ENCODE data around the gene FCGR3A. TPM values are rescaled to one million over a fixed set of nuclear protein-coding genes. Genes with fewer than 3 reads are reported as not detected.
A peak's percentile ranks its signal among the peaks of the same experiment; 100 is the strongest.
"Not testable (repeated sequence)": the region's sequence is repeated elsewhere in the genome, so short reads cannot be mapped to it uniquely, and the experiment has no call there.

The FCGR3A gene
- total RNA-seq, 1 donor from 2014 or later: not detected

GRCh38 chr1:161557506-161558450 lies 8.2 kb upstream of the FCGR3A start:
- not testable (repeated sequence) for DNase-seq (ENCODE audit: extremely low read depth, low read depth, low spot score)

GRCh38 chr1:161556990-161557389 lies 7.4 kb upstream of the FCGR3A start:
- not testable (repeated sequence) for DNase-seq (ENCODE audit: extremely low read depth, low read depth, low spot score)

- not testable (repeated sequence) for DNase-seq (ENCODE audit: extremely low read depth, low read depth, low spot score)
Observed at GRCh38 chr1:161556143-161556542, 6.5 kb upstream of the FCGR3A start.

GRCh38 chr1:161554815-161555417 lies 5.3 kb upstream of the FCGR3A start:
- not testable (repeated sequence) for DNase-seq (ENCODE audit: extremely low read depth, low read depth, low spot score)

GRCh38 chr1:161554340-161554739 lies 4.7 kb upstream of the FCGR3A start:
- not testable (repeated sequence) for DNase-seq (ENCODE audit: extremely low read depth, low read depth, low spot score)

- not testable (repeated sequence) for DNase-seq (ENCODE audit: extremely low read depth, low read depth, low spot score)
Observed at GRCh38 chr1:161553631-161554030, 4.0 kb upstream of the FCGR3A start.

- DNase-seq (ENCODE audit: extremely low read depth, low read depth, low spot score): not testable (repeated sequence)
Observed at GRCh38 chr1:161550942-161551341, 1.3 kb upstream of the FCGR3A start.

- DNase-seq (ENCODE audit: extremely low read depth, low read depth, low spot score): not testable (repeated sequence)
Observed at GRCh38 chr1:161548749-161549406, 740 bp downstream of the FCGR3A start.

- DNase-seq (ENCODE audit: extremely low read depth, low read depth, low spot score): not testable (repeated sequence)
Observed at GRCh38 chr1:161547995-161548741, 1.4 kb downstream of the FCGR3A start.

GRCh38 chr1:161545005-161545731 lies 4.5 kb downstream of the FCGR3A start:
- not testable (repeated sequence) for DNase-seq (ENCODE audit: extremely low read depth, low read depth, low spot score)

GRCh38 chr1:161543125-161543524 lies 6.5 kb downstream of the FCGR3A start:
- not testable (repeated sequence) for DNase-seq (ENCODE audit: extremely low read depth, low read depth, low spot score)

- not testable (repeated sequence) for DNase-seq (ENCODE audit: extremely low read depth, low read depth, low spot score)
Observed at GRCh38 chr1:161542091-161542559, 7.5 kb downstream of the FCGR3A start.

- DNase-seq (ENCODE audit: extremely low read depth, low read depth, low spot score): not testable (repeated sequence)
Observed at GRCh38 chr1:161540570-161540960, 9.1 kb downstream of the FCGR3A start.

- DNase-seq (ENCODE audit: extremely low read depth, low read depth, low spot score): peak; percentile 39
Observed at GRCh38 chr1:161539731-161540569, 9.7 kb downstream of the FCGR3A start.

GRCh38 chr1:161538925-161539479 lies 10.6 kb downstream of the FCGR3A start:
- not testable (repeated sequence) for DNase-seq (ENCODE audit: extremely low read depth, low read depth, low spot score)

GRCh38 chr1:161537068-161537669 lies 12.4 kb downstream of the FCGR3A start:
- DNase-seq (ENCODE audit: extremely low read depth, low read depth, low spot score): not testable (repeated sequence)

GRCh38 chr1:161532644-161533567 lies 16.7 kb downstream of the FCGR3A start:
- DNase-seq (ENCODE audit: extremely low read depth, low read depth, low spot score): not testable (repeated sequence)

All from glomerular endothelial cell (primary cell).